GM18907 (cell line): ENCODE data around the gene PPFIA3.

Experiments
- ATAC-seq: cut with Tn5 transposase; IDR thresholded peaks from one replicate; pipeline ENCODE4 v1.9.1; 2021; ENCODE audit warnings: mild to moderate bottlenecking, moderate library complexity; ENCODE audit not compliant: unreplicated experiment

PPFIA3 gene

DNA sequence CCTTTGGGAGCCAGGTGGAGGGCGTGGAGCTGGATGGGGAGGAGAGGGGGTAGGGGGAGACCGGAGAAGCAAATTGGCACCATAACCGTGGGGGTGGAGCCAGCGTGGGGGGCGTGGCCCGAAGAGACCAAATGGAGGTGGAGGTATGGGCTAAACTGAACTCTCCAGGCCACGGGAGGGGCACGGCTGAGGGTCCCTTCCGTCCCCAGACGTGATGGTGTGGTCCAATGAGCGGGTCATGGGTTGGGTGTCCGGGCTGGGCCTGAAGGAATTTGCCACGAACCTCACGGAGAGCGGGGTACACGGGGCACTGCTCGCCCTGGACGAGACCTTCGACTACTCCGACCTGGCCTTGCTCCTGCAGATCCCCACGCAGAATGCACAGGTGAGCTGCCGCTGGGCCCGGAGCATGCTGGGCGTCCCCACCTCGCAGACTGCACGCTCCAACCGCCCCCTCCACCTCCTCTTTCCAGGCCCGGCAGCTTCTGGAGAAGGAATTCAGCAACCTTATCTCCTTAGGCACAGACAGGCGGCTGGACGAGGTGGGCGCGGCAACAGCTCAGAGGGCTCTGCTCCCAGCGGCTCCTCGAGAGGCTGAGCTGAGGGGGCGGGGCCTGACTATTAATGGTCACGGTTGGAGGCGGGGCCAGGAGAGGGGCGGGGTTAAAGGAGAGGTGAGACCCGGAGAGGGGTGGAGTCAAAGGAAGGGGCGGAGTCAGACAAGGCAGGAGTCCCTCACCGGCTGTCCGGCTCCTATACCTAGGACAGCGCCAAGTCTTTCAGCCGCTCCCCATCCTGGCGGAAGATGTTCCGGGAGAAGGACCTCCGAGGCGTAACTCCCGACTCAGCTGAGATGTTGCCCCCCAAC is 29.7 kb downstream of the PPFIA3 start:
- no peak for ATAC-seq

DNA sequence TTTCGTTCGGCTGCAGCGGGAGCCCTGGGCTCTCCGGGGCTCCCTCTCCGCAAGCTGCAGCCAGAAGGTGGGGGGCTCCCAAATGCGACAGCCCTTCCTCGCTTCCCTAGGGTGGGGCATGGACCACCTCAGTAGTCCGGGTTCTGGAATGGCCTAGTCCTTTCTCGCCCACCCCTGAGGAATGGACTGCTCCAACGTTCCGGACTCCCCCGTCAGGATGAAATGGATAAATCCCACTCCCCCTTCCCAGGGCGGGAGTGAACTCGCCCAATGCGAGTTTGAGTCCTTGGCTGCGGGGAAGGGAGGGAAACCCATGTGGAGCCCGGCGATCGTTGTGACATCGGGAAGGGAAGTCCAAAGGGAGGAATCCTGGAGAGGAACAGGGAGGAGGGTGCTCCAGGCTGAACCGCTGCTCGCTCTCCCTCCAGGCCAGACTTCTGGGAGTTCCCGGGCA is 30.3 kb downstream of the PPFIA3 start:
- no peak for ATAC-seq

DNA sequence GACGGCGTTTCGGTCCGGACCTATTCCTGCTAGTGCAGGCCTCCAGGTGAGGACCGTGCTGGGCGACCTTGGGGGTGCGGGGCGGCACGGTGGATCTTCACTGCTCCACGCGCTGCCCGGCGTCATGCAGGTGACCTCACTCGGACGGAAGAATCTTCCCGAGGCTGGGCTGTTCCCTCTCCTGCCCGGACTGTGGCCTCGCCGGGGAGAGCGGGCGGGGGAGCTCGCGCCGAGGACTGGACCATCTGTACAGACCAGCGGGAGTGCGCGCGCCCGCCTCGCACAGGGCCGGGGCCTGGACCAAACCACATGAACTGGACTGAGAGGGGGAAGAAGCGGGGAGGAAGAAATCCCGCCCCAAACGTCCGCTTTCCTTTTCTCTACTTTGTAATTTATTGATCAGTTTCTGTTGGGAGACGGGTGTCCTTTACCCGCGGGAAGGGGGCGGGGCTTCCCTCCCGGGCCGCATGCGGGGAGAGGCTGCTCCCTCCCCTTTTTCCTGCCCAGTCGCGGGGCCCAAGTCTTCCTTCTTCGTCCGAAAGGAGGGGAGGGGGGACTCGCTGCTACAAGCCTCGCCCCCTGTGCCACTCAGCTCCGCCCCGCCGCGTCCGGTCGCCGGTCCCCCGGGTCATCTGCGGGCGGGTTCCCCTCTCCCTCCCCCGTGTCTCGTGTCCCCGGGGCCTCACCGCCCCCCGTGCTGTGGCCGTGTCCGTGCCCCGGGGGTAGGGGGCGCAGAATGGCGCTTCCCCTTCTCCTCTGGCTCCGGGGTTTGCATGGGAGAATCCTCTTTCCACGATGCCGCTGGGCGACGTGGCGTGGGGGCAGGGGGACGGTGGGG is 31.0 kb downstream of the PPFIA3 start:
- no peak for ATAC-seq

DNA sequence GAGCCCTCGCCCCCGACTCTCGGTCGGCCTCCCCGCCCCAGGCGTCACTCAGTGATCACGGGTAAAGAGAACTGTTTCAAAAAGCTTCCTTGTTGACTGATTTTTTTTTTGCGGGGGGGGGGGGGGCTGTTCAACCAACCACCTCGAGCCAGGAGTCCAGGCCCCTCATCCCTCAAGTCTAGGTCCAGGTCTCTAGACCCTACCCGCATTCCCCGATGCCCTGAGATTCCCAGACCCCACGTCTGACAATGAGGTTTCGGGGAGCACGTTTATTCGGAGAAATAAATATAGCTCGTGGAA is 31.6 kb downstream of the PPFIA3 start:
- ATAC-seq = no peak

DNA sequence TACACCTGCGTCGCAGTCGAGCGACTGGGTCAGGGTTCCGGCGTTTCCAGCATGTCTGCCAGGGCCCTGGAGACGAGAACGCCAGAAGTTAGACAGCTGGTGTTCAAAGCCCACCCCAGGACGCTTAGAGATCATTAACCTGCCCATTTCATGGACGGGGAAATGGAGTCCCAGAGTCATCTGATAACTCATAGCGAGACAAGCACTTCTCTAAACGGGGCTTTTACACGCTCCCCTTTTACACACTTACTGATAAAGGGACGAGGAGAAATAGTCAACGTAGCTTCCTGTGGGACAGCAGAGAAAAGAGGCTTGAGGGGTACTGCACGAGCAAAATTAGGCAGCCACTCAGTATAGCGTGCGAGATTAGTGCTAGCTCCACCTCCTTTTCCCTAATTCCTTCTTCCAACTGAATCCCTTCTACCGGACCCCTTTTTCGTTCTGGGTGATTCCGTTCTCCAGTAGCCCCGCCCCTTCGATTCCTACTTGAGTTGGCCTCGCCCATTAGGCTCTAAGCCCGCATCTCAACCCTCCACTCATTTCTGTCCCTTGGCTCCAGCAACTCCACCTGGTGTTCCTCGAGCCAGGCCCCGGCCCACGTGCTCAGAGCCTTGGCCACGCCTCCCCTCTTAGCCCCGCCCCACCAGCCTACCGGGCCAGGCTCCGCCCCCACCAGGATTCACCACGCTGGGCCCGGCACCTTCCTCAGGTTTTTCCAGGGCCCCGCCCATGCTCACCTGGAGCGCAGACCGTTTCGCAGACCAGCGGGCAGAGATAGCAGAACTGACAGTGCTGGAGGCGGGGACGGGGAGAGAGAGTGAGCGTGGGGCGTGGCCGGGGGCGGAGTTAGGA is 32.1 kb downstream of the PPFIA3 start:
- ATAC-seq = no peak

DNA sequence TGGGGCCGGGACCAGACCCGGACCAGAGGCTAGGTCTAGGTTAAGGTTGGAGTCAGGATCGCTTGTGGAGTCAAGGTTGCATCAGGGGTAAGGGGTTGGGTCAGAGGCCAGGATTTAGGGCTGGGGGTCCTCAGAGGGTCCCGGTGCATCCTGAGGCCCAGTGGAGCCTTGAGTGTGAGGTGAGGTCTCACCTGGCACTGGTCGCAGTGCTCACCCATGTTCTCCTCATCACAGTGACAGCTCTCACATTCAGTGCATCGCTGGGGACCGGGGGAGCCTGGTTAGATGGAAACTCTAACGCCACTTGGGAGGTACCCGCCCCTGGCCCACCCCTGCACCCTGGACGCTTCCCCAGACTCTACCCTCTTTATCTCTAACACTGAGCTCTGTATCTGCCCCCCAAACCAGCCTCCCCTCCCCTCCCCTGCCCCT is 32.8 kb downstream of the PPFIA3 start:
- no peak for ATAC-seq

DNA sequence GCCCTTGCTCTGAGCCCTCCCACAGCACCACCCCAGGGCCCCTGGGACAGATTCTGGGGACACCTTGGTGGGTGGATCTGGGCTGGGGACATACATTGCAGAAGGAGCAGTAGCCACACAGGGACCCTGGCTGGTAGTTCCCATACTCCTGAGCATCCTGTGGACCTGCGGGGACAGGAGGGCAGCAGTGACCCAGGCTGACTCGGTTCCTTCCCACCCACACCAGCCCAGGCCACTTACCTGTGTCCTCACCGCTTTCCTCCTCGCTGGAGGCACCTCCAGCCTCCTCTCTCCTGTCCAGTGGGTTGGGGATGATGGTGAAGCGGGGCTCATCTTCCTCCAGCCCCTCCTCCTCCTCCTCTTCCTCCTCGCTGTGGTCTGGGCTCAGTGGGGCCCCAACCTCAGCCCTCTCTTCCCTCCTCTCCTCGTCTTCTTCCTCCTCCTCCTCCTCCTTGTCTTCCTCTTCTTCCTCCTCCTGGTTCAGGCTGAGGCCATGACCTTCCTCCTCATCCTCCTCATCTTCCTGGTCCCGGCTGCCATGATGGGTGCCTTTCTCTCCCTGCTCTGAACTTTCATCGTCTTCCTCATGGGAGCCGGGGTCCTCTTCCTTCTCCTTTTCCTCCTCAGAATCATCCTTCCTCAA is 33.9 kb downstream of the PPFIA3 start:
- no peak for ATAC-seq

DNA sequence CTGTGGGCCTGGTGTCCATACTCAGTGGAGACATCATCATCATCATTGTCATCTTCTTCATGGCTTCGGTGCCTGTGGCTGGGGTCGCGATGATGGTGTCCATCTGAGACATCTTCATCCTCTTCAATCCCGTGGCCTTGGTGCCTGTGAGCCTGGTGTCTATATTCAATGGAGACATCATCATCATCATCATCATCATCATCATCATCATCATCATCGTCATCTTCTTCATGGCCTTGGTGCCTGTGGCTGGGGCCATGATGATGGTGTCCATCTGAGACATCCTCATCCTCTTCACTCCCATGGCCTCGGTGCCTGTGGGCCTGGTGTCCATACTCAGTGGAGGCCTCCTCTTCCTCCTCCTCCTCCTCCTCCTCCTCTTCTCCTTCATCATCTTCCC is 34.9 kb downstream of the PPFIA3 start:
- ATAC-seq = no peak

DNA sequence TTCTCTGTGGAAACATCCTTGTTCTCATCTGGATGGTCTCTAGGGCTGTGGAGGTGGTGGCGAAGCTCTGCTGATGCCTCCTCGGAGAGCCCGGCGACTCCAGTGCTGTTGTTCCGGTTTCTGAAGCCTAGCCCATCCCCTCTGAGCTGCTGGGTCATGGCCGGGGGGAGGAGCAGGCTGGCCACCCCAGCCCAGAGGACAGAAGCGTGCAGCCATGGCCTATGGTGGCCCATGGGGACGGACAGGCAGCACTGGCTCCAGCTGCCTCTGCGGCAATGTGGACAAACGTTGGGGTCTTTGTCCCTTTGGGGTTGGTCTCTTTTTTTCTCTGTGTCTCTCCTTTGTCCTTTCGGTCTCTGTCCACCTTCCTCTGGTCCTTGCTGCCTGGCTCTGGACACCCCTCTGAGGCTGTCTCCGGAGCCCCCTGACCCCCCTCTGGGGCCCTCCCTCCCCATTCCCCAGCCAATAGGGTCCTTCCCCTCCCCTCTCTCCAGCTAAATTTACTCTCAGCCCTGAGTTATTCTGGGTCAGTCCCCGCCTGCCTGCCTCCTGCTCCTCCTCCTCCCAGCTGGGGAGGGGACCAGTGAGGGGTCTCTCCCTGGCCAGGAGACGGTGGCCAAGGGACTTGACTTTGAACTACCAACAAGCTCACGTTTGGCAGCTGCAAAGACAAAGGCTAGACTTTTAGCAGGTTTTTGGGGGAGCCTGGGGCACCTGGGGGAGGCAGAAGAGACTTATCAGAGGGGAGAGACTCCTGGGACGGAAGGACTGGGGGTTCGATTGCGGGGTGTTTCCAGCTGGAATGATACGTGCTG is 35.9 kb downstream of the PPFIA3 start, which contains the start of gene HRC:
Gene HRC (minus strand): TSS at position 392 of the 815 bp plus-strand sequence. CDS start 159 bp downstream, at position 233.
- ATAC-seq = no peak

DNA sequence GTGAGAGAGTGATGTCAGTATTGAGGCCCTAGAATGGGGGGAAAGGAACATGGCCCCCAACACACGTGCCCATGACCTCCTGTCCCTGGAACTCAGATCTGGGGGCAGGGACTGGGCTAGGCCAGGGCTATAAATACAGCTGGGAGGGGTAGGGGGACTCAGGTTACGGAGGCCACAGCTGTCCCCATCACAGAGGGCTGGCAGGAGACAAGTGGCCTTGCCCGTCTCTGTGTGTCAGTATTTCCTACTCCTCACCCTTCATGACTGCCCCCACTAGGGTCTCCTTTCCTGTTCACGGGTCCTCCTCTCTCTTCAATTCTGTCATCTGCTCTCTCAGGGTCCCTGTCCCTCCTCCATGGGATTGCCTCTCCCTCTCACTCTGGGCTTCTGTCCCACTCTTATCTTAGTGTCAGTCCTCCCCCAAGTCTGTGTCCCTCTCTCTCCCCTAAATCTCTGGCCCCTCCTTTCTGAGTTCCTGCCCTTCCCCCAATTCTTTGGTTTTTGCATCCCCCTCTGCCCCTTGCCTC is 36.5 kb downstream of the PPFIA3 start:
- ATAC-seq = no peak

DNA sequence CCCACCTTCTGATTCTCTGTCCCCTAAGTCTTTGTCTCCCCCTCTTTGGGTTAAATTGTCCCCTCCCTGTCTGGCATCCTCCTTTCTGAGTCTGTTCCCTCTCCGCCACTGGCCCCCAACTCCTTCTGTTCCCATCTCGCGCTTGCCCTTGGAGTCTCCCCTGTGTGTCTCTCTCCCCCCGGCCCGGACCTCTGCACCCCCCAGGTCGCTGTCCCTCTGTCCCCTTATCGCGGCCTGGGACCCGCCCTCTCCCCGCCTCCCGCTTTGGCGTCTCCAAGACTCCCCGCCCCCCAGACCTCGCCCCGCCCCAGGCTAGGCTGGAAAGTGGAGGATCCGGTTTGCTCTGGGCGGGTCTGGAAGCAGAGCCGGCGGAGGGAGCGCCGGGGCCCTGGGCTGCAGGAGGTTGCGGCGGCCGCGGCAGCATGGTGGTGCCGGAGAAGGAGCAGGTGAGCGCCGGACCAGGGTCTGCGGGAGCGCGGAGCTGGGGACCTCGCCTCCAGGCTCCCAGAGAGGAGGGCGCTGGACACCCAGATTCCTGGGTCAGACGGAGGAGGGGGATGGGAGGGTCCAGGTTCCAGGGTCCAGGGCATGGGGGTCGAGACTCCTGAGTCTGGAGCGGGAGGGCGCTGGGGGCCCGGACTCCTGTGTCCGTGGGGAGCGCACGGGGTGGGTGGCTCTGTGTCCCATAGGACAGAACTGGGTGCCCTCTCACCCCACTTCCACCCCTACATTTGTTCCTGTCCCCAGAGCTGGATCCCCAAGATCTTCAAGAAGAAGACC is 38.3 kb downstream of the PPFIA3 start, which contains the start of gene TRPM4:
Gene TRPM4 (plus strand): TSS at position 348 of the 780 bp plus-strand sequence. CDS start 75 bp downstream, at position 423.
- ATAC-seq = no peak

DNA sequence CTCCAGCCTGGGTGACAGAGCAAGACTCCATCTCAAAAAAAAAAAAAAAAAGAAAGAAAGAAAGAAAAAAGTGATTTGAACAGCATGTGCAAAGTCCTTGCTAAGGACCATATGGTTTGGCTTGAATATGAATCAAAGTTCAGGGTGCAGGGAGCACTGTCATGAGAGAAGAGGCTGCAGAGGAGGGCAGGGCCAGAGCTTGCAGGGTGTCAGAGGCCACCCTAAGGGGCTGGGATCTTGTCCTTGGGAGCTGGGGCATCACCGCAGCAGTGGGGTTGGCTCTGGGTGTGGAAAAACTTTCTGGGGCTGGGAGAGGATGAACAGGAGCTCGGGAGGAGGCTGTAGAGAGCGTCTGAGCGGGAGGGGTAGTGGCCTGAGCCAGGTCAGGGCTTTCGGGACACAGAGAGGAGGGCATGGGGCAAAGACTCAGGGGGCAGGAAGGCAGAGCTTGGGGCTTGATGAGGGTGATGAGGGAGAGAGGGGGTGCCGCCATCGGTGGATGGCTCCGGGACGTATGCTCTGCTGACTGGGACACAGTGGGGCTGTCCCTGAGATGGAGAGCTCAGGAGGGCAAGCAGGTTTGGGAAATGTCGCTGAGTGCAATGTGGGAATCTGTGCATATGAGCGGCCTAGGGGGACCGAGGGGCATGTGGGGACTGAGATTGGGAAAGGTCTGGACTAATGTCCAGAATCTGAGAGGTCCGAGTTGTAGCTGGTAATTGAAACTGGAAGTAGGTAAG is 41.3 kb downstream of the PPFIA3 start:
- ATAC-seq = no peak

DNA sequence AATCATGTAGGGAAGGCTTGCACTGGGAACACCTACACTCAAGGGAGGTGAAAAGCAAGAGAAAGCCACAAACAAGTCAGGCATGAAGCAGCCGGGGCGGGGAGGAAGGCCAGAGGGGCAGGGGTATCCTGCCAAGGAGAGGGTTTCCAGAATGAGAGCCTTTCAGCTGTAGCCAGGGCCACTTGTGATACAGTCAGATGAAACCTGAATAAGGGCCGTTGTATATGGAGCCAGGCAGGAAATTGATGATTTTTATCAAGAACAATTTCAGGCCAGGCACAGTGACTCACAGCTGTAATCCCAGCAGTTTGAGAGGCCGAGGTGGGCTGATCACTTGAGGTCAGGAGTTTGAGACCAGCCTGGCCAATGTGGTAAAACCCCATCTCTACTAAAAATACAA is 42.6 kb downstream of the PPFIA3 start:
- no peak for ATAC-seq

DNA sequence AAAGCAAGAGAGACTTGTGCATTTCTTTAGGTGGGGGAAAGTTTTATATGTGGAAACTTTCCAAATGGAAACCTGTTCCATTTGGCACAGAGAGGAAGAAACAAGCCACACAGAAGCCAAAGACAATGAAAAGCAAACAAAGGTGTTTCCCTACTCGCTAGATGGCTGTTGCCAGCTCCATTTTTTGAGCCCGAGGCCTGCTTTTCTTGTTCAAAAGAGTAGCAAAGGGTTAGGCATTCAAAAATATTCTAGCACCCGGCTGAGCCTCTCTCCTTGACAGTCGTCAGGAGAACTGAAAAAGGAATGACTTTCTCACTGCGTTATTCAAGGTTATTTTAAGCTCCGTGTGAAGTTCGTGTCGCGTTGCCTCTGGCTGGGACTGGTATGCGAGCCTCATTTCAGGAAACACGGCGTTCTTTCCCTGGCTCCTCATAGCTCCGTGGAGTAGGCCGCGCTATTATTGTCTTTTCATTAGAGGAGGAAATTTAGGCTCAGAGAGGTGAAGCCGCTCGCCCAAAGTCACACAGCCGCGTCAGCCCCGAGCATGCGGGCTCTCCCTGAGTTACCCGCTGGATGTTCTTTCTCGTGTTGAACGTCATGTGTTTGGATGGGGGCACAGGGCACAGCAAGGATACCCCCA is 45.9 kb downstream of the PPFIA3 start:
- ATAC-seq = no peak

DNA sequence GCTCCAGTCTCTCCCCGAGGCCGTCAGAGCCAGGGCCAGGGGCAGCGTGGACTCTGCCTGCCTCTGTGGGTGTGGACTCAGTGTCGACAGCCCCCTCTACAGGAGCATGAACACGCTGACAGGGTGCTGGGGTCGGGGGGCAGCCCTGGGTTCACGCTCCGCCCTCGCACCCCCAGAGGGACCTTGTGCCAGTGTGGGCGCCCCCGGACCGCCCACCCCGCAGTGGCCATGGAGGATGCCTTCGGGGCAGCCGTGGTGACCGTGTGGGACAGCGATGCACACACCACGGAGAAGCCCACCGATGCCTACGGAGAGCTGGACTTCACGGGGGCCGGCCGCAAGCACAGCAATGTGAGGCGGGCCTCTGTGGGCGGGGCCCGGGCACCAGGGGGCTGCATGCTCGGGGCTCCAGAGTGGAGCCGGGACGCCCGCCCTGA is 46.5 kb downstream of the PPFIA3 start:
- no peak for ATAC-seq

DNA sequence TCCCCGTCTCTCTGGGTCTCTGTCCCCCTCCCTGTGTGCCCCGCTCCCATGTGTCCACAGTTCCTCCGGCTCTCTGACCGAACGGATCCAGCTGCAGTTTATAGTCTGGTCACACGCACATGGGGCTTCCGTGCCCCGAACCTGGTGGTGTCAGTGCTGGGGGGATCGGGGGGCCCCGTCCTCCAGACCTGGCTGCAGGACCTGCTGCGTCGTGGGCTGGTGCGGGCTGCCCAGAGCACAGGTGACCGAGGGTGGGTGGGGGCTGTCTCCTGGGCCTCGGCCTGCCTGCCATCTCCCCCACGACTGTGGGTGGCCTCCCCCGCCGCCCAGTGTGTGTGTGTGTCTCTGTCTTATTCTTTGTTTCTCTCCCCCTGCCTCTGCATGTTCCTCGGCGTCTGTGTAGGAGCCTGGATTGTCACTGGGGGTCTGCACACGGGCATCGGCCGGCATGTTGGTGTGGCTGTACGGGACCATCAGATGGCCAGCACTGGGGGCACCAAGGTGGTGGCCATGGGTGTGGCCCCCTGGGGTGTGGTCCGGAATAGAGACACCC is 48.6 kb downstream of the PPFIA3 start:
- ATAC-seq = no peak

DNA sequence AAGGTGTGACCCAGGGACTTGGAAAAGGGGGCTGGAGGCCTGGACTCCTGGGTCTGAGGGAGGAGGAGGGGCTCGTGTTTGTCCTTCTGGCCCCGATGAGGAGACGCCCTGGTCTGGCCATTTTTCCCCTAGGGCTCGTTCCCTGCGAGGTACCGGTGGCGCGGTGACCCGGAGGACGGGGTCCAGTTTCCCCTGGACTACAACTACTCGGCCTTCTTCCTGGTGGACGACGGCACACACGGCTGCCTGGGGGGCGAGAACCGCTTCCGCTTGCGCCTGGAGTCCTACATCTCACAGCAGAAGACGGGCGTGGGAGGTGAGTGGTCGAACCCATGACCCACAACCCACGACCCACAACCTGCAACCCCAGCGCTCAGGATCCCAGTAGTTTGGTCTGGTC is 49.1 kb downstream of the PPFIA3 start:
- no peak for ATAC-seq
